GM12878 (cell line): ENCODE data around the gene CCDC32. TPM values are rescaled to one million over a fixed set of nuclear protein-coding genes. Genes with fewer than 3 reads are reported as not detected.

Experiments
- ATAC-seq: fragments of 200-7000 bp; cut with Tn5 transposase; 3 replicates; pipeline ENCODE4 v1.9.1; 2020; ENCODE audit warnings: mild to moderate bottlenecking, moderate library complexity
- BruUV-seq: library from RNA; stranded (reverse); fragments of 400-500 nt; replicated peaks from 2 replicates; lab custom pipeline; 2021; lab: Mats Ljungman, UMichigan
- CTCF ChIA-PET: fragments of 300-600 bp; sonication (Branson Sonifier 250); formaldehyde crosslinking; extraction: SDS; loops from one replicate; lab custom pipeline; 2021; ENCODE audit warnings: inconsistent platforms; lab: Yijun Ruan, JAX
- POLR2A ChIA-PET: fragments of 350-600 bp; formaldehyde crosslinking; extraction: SDS; loops from one replicate; lab custom pipeline; 2021; ENCODE audit warnings: inconsistent platforms; lab: Charles Lee
- RAD21 ChIA-PET: fragments of 300-600 bp; sonication (Branson Sonifier 250); formaldehyde crosslinking; loops from one replicate; lab custom pipeline; 2023; ENCODE audit warnings: antibody characterized with exemption; ENCODE audit not compliant: unreplicated experiment; lab: Charles Lee
- SMC1A ChIA-PET: fragments of 300-600 bp; sonication (Branson Sonifier 250); formaldehyde crosslinking; loops from one replicate; lab custom pipeline; 2023; ENCODE audit not compliant: unreplicated experiment, uncharacterized antibody; lab: Charles Lee
- DNase-seq: peaks from one replicate; pipeline ENCODE4 v3.0.0-alpha.2; 2011; ENCODE audit warnings: low read depth, low spot score
- FAIRE-seq: peaks from 3 replicates; lab custom pipeline; 2011; peaks lifted over from hg19 to GRCh38; lab: Jason Lieb, UNC
- H2AFZ ChIP-seq: 2 replicates; pipeline ENCODE4 v1.6.0; 2011; ENCODE audit warnings: low read depth, low read length, control low read depth; ENCODE audit not compliant: control insufficient read depth
- H3K27ac ChIP-seq: 2 replicates; pipeline ENCODE4 v1.5.1; 2011; ENCODE audit warnings: control low read depth; ENCODE audit not compliant: control insufficient read depth, insufficient read depth
- H3K27me3 ChIP-seq, 2 experiments: replicated peaks in 1 of 2; 2 replicates each; pipeline versions ENCODE4 v1.6.0 to v1.6.1; 2011; ENCODE audit warnings: low read length in 1 of 2; ENCODE audit not compliant: control insufficient read depth in 2 of 2, insufficient read depth in 2 of 2
- H3K36me3 ChIP-seq, 2 experiments: 2 replicates each; pipeline ENCODE4 v1.5.1; 2011; ENCODE audit warnings: low read length in 1 of 2; ENCODE audit not compliant: control insufficient read depth in 2 of 2, insufficient read depth in 2 of 2
- H3K4me1 ChIP-seq: 2 replicates; pipeline ENCODE4 v1.6.1; 2011; ENCODE audit warnings: mild to moderate bottlenecking, low read length, moderate library complexity, mixed read lengths; ENCODE audit not compliant: control insufficient read depth, insufficient read depth
- H3K4me2 ChIP-seq: 2 replicates; pipeline ENCODE4 v1.6.0; 2011; ENCODE audit warnings: control low read depth; ENCODE audit not compliant: control insufficient read depth, insufficient read depth
- H3K4me3 ChIP-seq: fragments of 200-600 bp; sonication (generic); 2 replicates; pipeline ENCODE4 v1.5.1; 2016
- H3K79me2 ChIP-seq: 2 replicates; pipeline ENCODE4 v1.6.0; 2011; ENCODE audit warnings: low read length; ENCODE audit not compliant: control insufficient read depth, insufficient read depth
- H3K9ac ChIP-seq: 2 replicates; pipeline ENCODE4 v1.8.0; 2011; ENCODE audit warnings: low read length, control low read depth, mixed read lengths; ENCODE audit not compliant: control insufficient read depth, insufficient read depth
- H3K9me3 ChIP-seq: replicated peaks from 3 replicates; pipeline ENCODE4 v1.5.1; 2011; ENCODE audit warnings: mild to moderate bottlenecking, low read length; ENCODE audit not compliant: control insufficient read depth, insufficient read depth
- H4K20me1 ChIP-seq: 2 replicates; pipeline ENCODE4 v1.6.0; 2011; ENCODE audit not compliant: control insufficient read depth, insufficient read depth
- BCL11A ChIP-seq: IDR thresholded peaks from 2 replicates; pipeline ENCODE4 v1.6.1; 2011; ENCODE audit warnings: low read depth, low read length
- BMI1 ChIP-seq: fragments of 450-650 bp; IDR thresholded peaks from 2 replicates; pipeline ENCODE4 v1.6.1; 2016; ENCODE audit warnings: mild to moderate bottlenecking, moderate library complexity, borderline replicate concordance
- BRCA1 ChIP-seq: IDR thresholded peaks from 2 replicates; pipeline ENCODE4 v1.6.1; 2011; ENCODE audit warnings: low read depth, low read length, improper control_type of control experiment
- CBX3 ChIP-seq: fragments of 200-600 bp; sonication (generic); IDR thresholded peaks from 2 replicates; pipeline ENCODE4 v1.6.1; 2016; ENCODE audit warnings: low read depth, borderline replicate concordance
- CHD2 ChIP-seq: IDR thresholded peaks from 2 replicates; pipeline ENCODE4 v1.6.1; 2011; ENCODE audit warnings: low read depth, low read length, improper control_type of control experiment, borderline replicate concordance
- CREB1 ChIP-seq: IDR thresholded peaks from 2 replicates; pipeline ENCODE4 v1.6.1; 2012; ENCODE audit warnings: low read depth, mild to moderate bottlenecking, inconsistent platforms
- CREM ChIP-seq: IDR thresholded peaks from 2 replicates; pipeline ENCODE4 v1.6.1; 2014; ENCODE audit warnings: antibody characterized with exemption, low read depth
- DPF2 ChIP-seq: fragments of 450-650 bp; IDR thresholded peaks from 2 replicates; pipeline ENCODE4 v1.6.1; 2017; ENCODE audit warnings: mild to moderate bottlenecking
- EED ChIP-seq: sonication (generic); IDR thresholded peaks from 2 replicates; pipeline ENCODE4 v1.6.1; 2016; ENCODE audit warnings: antibody characterized with exemption, low read depth
- GATAD2B ChIP-seq: fragments of 450-650 bp; conservative IDR thresholded peaks from 2 replicates; pipeline ENCODE4 v1.6.1; 2017; ENCODE audit warnings: low read depth, mild to moderate bottlenecking, moderate library complexity
- HCFC1 ChIP-seq: fragments of 150-350 bp; IDR thresholded peaks from 2 replicates; pipeline ENCODE4 v1.6.1; 2014; ENCODE audit warnings: low read length
- JUNB ChIP-seq: IDR thresholded peaks from 2 replicates; pipeline ENCODE4 v1.6.1; 2016; ENCODE audit warnings: antibody characterized with exemption, mild to moderate bottlenecking
- LARP7 ChIP-seq: fragments of 450-650 bp; IDR thresholded peaks from 2 replicates; pipeline ENCODE4 v1.6.1; 2017; ENCODE audit warnings: mild to moderate bottlenecking
- MXI1 ChIP-seq: fragments of 150-350 bp; IDR thresholded peaks from 2 replicates; pipeline ENCODE4 v1.6.1; 2011; ENCODE audit warnings: low read depth, mild to moderate bottlenecking, inconsistent platforms, low read length, improper control_type of control experiment
- NFXL1 ChIP-seq: fragments of 450-650 bp; IDR thresholded peaks from 2 replicates; pipeline ENCODE4 v1.6.1; 2017; ENCODE audit warnings: antibody characterized with exemption, mild to moderate bottlenecking, borderline replicate concordance
- POLR2AphosphoS5 ChIP-seq: IDR thresholded peaks from 2 replicates; pipeline ENCODE4 v1.6.1; 2011; ENCODE audit warnings: mild to moderate bottlenecking, low read length, inconsistent platforms
- RFX5 ChIP-seq: IDR thresholded peaks from 2 replicates; pipeline ENCODE4 v1.6.1; 2011; ENCODE audit warnings: low read depth, low read length, improper control_type of control experiment
- SMAD1 ChIP-seq: fragments of 450-650 bp; IDR thresholded peaks from 2 replicates; pipeline ENCODE4 v1.6.1; 2018; ENCODE audit warnings: mild to moderate bottlenecking, low read depth; ENCODE audit not compliant: partially characterized antibody
- SMC3 ChIP-seq: IDR thresholded peaks from 2 replicates; pipeline ENCODE4 v1.6.1; 2011; ENCODE audit warnings: low read length, improper control_type of control experiment, borderline replicate concordance
- ZNF274 ChIP-seq: IDR thresholded peaks from one replicate; pipeline ENCODE4 v1.8.0; 2011; ENCODE audit not compliant: insufficient read length, insufficient read depth
- WGBS: methylation state at CpG from one replicate; pipeline ENCODE4 v1.1.6; 2016; ENCODE audit warnings: low lambda C conversion rate; ENCODE audit not compliant: insufficient replicate concordance, insufficient coverage; ENCODE audit errors: missing lambda C conversion rate; 5-methylcytosine and 5-hydroxymethylcytosine counted together
- in situ Hi-C: fragments of 300-500 bp; cut with MboI; formaldehyde crosslinking; loops from 9 replicates; pipeline ENCODE4 v1.14.3; 2018; ENCODE audit warnings: mixed read lengths
- intact Hi-C: fragments of 100-400 bp; cut with micrococcal nuclease; formaldehyde crosslinking; loops from one replicate; pipeline ENCODE4 v1.14.2; 2022; ENCODE audit not compliant: unreplicated experiment
- polyA plus RNA-seq, 11 experiments: library from polyadenylated mRNA; depleted of rRNA in 4 of 11; unstranded in 6 of 11; stranded (reverse) in 5 of 11; fragments of >200 nt; fragmentation: Nextera tagmentation in 4 of 11; fragmentation: Illumina TruSeq in 1 of 11; extraction: Ambion mirVana in 4 of 11; extraction: Trizol in 1 of 11; gene quantifications; 1 replicate in 1 of 11; 2 replicates in 10 of 11; pipeline versions ENCODE4 v1.2.1 to v1.2.3, GENCODE V29; 2011 to 2016; ENCODE audit warnings: inconsistent platforms in 2 of 11, missing spikeins in 2 of 11, low read depth in 1 of 11
- total RNA-seq, 4 experiments: library from RNA; depleted of rRNA in 3 of 4; stranded (reverse); fragments of >200 nt in 3 of 4; fragmentation: Illumina TruSeq in 1 of 4; extraction: Trizol in 1 of 4; gene quantifications; 2 replicates each; pipeline versions ENCODE4 v1.2.1 to v1.2.3, GENCODE V29; 2013 to 2021
- TF ChIP-seq, protein P1 (sequence below): IDR thresholded peaks from 2 replicates; pipeline ENCODE4 v1.6.1; 2011; ENCODE audit warnings: borderline replicate concordance, low read depth, mild to moderate bottlenecking, moderate library complexity, low read length; ENCODE audit not compliant: insufficient read depth, poor library complexity, severe bottlenecking
- TF ChIP-seq, protein P2 (sequence below): fragments of 450-650 bp; IDR thresholded peaks from 2 replicates; pipeline ENCODE4 v1.6.1; 2016; ENCODE audit warnings: mild to moderate bottlenecking
- TF ChIP-seq, protein P3 (sequence below), 3 experiments: IDR thresholded peaks in 2 of 3; conservative IDR thresholded peaks in 1 of 3; 2 replicates each; pipeline ENCODE4 v1.5.1; 2011; ENCODE audit warnings: low read depth in 3 of 3, low read length in 3 of 3, mild to moderate bottlenecking in 3 of 3, control low read depth in 2 of 3, moderate library complexity in 2 of 3, inconsistent platforms in 1 of 3, mixed read lengths in 1 of 3; ENCODE audit not compliant: control insufficient read depth in 2 of 3, insufficient read depth in 1 of 3; ENCODE audit errors: extremely low read depth in 1 of 3

The CCDC32 gene
- total and polyA plus RNA-seq, 10 of the 15 experiments (the other 5 are each of a cell fraction or from before 2014, with no cell fraction given) = 30.2 to 74.3 (median 46.5) TPM

DNA sequence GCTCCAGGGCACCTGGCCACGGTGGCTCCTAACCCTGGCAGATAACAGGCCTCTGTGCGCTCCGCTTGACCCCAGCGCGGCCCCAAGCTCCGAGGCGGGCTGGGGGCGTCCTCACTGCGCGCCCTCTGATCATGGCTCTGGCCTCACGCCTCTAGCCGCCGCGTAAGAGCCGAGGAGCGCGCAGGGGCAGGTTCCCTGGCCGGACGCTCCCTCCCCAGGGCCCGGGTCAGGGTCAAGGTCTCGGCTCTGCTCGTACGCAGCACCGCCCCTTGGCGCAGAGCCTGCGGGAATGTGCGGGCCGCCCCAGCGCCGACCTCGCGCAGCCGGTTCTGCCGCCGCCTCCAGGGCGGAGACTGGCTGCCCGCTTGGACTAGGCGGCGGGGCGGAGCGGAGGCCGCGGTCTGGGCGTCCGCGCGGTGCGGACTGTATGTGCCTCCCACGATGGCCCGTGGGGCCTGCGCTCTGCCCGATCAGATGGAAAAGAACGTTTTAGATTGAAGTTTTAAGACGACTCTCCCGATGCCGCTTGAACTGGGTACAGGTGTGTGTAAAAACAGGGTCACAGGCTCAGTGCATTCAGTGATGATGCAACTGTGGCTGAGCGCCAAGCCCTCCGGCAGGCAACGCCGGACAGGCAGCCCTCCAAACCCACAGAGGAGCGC, 53.2 kb downstream of the CCDC32 start:
- Histone ChIP-seq H3K9ac (peak overlapping the region; percentile 24; the same call in 1 of the 2 replicates), H3K9me3 (no peaks in the 10 kb centered on the region), H3K36me3 (no peaks in the 10 kb centered on the region), H3K27me3 (no peaks in the 10 kb centered on the region), H3K4me3 (peak overlapping the region; percentile 53), H3K4me1 (peaks cover 9% of the 10 kb centered on the region), H3K27ac (no peak overlapping the region), H2AFZ (peak overlapping the region; percentile 88), H3K4me2 (peak overlapping the region; percentile 87), H3K79me2 (no peaks in the 10 kb centered on the region), H4K20me1 (no peaks in the 10 kb centered on the region)
- WGBS = 2% methylated on average over 55 of the region's 61 CpGs
- FAIRE-seq (no peak), DNase-seq (no peak), ATAC-seq (peak; percentile 84)
- intact Hi-C loops = loop anchor here (10.0 kb wide), 1 partner anchor 163 kb away; no protein-coding TSS in a partner anchor
- POLR2A ChIA-PET = no interaction called here
- RAD21 ChIA-PET = no interaction called here
- BruUV-seq = no TSS peak
- SMC1A ChIA-PET = no interaction called here
- CTCF ChIA-PET = no interaction called here
- in situ Hi-C loops = no loop called here
- TF ChIP-seq, protein P1, sequence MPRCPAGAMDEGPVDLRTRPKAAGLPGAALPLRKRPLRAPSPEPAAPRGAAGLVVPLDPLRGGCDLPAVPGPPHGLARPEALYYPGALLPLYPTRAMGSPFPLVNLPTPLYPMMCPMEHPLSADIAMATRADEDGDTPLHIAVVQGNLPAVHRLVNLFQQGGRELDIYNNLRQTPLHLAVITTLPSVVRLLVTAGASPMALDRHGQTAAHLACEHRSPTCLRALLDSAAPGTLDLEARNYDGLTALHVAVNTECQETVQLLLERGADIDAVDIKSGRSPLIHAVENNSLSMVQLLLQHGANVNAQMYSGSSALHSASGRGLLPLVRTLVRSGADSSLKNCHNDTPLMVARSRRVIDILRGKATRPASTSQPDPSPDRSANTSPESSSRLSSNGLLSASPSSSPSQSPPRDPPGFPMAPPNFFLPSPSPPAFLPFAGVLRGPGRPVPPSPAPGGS = no peak
- TF ChIP-seq SMC3 (no peak), ZNF274 (no peak), SMAD1 (no peak), DPF2 (peak; percentile 68; the same call in 1 of the 2 replicates), MXI1 (no peak), EED (no peak), LARP7 (0 out of 2 replicates have a peak, but pooled peaks have one; percentile 45), GATAD2B (peak; percentile 87), NFXL1 (no peak), CREB1 (no peak), RFX5 (no peak), BRCA1 (no peak), CBX3 (no peak), CREM (no peak), CHD2 (no peak), POLR2AphosphoS5 (no peak), HCFC1 (no peak), JUNB (no peak), BCL11A (no peak), BMI1 (no peak)
- TF ChIP-seq, protein P2, sequence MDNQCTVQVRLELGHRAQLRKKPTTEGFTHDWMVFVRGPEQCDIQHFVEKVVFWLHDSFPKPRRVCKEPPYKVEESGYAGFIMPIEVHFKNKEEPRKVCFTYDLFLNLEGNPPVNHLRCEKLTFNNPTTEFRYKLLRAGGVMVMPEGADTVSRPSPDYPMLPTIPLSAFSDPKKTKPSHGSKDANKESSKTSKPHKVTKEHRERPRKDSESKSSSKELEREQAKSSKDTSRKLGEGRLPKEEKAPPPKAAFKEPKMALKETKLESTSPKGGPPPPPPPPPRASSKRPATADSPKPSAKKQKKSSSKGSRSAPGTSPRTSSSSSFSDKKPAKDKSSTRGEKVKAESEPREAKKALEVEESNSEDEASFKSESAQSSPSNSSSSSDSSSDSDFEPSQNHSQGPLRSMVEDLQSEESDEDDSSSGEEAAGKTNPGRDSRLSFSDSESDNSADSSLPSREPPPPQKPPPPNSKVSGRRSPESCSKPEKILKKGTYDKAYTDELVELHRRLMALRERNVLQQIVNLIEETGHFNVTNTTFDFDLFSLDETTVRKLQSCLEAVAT = no peak
- TF ChIP-seq, protein P3, sequence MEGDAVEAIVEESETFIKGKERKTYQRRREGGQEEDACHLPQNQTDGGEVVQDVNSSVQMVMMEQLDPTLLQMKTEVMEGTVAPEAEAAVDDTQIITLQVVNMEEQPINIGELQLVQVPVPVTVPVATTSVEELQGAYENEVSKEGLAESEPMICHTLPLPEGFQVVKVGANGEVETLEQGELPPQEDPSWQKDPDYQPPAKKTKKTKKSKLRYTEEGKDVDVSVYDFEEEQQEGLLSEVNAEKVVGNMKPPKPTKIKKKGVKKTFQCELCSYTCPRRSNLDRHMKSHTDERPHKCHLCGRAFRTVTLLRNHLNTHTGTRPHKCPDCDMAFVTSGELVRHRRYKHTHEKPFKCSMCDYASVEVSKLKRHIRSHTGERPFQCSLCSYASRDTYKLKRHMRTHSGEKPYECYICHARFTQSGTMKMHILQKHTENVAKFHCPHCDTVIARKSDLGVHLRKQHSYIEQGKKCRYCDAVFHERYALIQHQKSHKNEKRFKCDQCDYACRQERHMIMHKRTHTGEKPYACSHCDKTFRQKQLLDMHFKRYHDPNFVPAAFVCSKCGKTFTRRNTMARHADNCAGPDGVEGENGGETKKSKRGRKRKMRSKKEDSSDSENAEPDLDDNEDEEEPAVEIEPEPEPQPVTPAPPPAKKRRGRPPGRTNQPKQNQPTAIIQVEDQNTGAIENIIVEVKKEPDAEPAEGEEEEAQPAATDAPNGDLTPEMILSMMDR (IDR thresholded peaks at IDR 0.05 in 2 of 3, conservative IDR thresholded peaks at IDR 0.05 in 1 of 3; ENCODE audit: control insufficient read depth in 2 of 3, extremely low read depth in 1 of 3, insufficient read depth in 1 of 3, low read depth in 3 of 3, low read length in 3 of 3) = no peak
